NCI-H187 (cell line): ENCODE measurements around the gene OTULIN.
A peak's percentile ranks its signal among the peaks of the same experiment; 100 is the strongest.

Source experiments
- DNase-seq, 2 experiments: peaks; one replicate each; lab custom pipeline; 2025; lab: John Stamatoyannopoulos, UW

Gene OTULIN

DNA sequence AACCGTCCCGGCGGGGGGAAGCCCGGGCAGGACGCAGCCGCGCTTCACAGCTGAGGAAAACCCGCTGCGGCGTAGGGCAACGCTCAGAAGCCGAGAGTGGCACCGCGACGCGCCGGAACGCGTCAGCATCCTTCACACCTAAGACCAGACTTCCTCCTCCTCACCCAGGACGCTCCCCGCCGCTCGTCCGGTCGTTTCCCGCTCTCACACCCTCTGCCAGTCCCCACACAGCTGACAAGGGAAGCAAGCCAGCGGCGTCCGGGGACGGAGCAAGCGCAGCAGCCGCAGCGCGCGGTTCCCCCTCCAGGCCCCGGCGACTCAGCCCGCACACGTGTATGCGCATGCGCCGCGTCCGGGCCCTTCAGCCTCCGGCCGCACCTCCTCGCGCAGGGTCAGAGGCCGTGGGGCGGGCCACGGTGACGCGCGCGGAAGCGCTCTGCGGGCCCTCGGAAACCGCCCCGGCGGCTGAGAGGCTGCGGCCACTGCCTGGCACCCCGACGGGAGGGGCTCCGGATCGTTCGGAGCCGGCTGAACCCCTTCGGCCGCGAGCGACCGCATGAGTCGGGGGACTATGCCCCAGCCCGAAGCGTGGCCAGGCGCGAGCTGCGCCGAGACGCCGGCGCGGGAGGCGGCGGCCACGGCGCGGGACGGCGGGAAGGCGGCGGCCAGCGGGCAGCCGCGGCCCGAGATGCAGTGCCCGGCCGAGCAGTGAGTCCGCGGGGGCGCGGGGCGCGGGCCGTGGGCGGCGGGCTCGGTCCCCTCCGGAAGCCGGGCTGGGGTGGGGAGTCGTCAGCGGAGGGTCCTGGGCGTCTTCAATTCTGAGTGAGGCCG, at the start of gene OTULIN:
TSS of gene OTULIN (plus strand) at position 449 of the 831 bp plus-strand sequence. CDS start at position 557, 108 bp downstream.
- peak; percentile 80 to 85 for DNase-seq

DNA sequence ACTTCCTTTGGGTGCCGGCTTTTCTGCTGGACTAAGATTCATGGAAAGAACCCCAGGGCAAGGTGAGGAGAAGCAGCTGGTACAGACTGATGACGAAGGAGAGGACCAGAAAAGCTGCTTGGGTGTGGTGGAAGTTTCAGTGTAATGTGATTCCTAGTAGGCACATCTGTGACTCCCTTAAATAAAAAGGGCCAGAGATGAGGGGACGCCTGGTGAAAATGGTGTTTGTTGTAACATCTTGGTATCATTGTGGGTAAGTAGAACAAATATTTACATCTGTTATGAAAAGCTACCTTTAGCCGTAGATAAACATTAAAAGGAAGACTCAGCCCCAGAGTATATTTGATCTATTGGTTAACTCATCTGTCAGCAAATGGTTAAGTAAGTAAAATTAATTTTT, 49.2 kb upstream of the OTULIN start:
- no peak for DNase-seq

DNA sequence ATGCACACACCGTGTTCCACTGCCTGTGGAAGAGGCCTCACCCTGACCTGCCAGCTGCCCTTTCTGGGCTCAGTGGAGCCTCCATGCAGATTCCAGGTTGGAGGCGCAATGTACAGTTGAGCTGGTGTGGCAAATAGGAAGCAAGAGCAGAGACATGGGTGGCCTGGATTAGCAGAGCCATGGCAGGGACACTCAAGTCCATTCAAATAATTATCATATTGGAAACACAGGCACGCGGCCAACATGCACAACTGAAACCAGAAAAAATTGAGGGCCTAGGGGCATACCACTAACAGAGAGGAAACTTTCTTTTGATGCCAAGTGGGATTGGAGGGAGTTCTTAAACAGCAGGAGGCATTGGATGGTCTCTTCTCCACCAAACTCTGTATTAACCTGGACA, 47.1 kb upstream of the OTULIN start:
- no peak for DNase-seq

DNA sequence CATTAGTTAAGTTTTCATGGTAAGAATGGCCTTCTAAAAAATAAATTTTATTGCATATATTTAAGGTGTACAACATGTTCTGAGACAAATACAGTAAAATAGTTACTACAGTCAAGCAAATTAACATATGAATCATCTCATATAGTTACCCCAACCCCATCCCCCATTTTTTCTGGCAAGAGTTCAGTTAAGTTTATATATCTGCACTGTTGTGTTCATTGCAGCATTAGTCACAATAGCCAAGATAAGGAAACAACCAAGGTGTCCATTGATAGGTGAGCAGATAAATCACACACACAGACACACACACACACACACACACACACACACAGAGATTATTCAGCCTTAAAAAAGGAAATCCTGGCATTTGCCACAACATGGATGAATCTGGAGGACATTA, 37.2 kb upstream of the OTULIN start:
- no peak for DNase-seq

DNA sequence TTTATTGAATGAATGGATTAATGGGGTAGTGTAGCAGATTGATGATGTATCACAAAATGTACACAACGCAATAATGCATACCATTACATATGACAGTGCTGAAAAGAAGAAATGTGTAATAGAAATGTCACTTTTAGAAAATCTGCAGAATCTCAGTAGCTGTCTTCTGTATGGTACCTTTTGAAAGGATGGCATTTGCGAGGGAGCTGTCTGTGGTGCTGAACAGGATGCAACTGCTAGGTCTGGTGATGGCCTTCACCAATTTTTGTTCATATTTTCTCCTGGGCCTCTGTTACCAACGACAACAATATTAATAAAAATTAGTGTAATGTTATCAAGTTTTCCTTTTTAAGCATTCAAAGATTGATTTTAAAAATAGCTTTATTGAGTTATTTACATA, 36.2 kb upstream of the OTULIN start:
- no peak for DNase-seq

DNA sequence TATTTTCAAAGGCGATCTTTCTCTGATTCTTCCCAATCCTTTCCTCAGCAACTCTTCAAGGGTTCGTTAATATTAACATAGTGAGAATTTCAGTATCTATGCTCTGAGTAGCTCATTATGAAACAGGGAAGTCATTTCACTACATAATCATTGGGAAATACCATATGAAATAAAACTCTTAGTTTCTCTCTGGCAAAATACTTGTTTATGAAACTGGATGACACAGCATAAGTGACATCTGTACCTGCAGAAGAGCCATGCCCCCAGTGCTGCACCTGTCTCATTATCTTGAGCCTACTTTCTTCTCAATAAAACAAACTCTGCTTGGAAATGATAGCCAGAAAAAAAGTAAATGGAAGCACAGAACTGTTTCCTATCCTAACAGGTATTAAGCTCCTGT, 33.8 kb upstream of the OTULIN start:
- no peak for DNase-seq

DNA sequence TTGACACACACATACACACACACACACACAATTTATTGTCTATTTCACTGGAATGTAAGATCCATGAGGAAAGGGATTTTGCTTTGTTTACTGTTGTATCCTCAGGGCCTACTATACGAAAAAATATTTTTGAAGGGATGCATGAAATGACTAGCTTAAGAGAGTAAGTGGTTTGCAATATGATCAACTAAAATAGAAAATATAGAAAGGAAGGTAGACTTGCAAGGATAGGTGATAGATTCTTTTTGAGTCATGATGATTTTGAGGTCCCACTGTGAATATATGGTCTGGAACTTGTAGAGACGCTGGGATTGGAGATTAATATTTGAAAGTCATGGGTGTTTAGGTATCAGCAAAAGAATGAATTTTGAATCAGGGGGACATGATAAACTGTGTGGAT, 28.9 kb upstream of the OTULIN start:
- DNase-seq: no peak

DNA sequence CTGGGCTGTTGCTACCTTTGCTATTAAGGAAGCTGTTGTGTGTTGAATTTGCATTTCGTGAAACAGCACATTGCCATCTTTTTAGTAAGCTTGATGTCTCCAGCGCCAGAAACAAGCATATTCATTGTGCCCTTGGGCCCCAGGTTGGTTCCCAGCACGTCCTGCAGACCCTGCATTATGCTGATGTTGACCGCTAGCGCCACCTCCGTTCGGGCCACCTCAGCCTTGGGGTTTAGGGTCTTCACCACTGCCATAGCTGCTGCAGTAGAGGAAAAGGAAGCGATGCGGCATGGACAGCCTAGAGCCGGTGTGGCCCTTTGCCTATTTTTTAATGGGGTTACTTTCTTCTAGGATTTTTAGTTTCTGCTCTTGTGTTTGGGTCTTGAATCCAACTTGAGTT, 23.8 kb upstream of the OTULIN start:
- no peak for DNase-seq

DNA sequence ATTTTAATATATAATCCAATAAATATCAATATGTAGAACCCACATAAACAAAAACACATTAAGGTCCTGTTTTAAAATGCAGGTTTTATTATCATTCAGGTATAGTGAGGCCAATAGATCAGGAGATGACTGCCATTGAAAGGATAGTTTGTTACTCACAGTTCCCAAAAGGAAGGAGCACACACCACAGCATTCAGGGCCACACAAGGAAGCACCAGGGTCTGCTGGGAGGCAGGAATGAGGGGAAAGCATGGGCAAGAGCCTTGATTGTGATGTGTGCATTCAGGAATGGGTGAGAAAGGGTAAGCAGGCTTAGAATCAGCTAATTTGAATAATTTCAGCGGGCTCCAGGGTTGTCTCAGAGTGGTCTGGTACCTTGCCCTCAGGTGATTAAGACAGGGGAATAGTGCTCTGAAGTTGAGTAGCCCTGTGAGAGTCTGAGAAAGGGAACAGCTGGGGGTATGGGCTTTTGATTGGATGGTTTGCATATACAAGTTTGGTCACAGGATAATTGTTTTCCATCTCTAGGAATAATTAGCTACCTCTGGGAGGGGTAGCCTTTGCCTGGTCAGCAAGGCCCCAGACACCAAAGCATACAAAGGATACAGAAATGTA, 19.8 kb upstream of the OTULIN start:
- no peak for DNase-seq

DNA sequence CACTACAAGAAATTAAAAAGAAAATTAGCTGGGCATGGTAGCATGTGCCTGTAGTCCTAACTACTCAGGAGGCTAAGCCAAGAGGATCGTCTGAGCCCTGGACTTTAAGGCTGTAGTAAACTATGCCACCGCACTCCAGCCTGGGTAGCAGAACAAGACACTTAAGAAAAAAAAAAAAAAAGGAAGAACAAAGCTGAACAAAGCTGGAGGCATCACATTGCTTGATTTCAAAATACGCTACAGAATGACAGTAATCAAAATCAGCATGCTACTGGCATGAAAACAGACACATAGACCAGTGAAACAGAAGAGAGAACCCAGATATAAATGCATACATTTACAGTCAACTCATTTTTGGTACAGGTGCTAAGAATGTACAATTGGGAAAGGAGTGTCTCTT, 14.5 kb upstream of the OTULIN start:
- no peak for DNase-seq

DNA sequence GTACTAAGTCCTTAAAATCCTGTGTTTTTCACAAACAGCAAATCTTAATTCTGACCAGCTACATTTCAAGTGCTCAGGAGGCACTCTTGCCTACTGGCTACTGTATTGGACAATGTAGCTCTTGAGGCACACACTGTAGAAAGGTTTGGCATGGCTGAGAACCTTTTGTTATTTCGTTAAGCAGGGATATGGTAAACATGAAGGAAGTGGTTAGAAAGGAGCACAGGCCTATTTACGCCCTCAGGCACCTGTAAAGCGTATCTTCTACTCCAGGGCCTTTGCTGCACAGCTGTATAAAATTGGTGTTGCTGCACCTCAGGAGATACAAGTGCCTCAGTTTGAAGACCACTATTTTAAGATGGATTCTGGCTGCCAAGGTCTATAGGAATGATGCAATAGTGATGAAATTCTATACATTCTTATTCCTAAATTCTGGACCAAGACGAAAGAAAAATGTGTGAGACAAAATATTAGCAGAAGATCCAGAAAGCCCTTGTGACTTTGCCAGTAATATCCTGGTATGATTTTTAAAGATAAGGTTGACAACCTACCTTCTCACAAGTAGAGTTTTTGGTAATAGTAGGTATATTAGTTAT, 9.3 kb upstream of the OTULIN start:
- no peak for DNase-seq

DNA sequence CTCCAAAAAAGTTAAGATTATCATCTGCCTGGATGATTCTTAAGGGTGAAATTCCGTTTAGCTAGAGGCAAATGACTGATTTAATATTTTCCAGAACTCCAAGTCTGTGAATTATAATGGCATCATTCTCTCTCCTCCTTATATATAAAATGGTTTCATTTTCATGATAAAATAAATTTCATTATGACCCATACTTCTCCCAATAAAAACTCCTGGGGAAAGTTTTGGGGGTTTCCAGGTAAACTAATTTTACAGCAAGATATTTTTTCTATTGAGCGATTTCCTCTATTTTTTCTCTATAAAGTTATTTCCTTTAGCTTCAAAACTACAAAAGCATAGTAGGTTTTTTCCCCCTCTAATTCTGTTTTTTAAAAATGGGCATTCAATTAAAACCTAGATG, 7.6 kb upstream of the OTULIN start:
- no peak for DNase-seq

DNA sequence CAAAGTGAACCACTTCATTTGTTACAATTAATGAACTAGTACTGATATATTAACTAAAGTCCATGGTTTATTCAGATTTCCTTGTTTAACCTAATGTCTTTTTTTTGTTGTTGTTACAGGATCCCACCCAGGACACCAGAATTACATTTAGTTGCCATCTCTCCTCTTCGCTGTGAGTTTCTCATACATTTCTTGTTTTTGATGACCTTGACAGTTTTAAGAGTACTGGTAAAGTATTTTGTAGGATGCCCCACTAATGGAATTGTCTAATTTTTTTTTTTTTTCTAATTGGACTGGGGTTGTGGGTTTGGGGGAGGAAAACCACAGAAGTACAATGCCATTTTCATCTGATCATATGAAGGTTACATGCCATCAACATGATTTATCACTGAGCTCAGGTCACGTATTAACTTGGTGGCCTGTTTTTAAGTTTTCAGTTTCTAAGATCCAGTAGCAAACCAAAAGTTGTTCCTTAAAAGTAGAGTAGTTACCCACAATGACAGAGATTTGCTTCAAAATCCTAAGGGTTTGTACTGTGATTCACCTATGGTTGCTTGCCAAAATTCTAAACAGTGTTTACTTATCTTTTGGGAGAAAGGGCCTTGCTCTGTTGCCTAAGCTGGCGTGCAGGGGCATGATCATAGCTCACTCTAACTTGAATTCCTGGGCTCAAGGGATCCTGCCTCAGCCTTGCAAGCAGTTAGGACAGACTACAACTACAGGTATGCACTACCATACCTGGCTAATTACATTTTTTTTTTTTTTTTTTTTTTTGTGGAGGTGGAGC, 4.5 kb upstream of the OTULIN start:
- no peak for DNase-seq

DNA sequence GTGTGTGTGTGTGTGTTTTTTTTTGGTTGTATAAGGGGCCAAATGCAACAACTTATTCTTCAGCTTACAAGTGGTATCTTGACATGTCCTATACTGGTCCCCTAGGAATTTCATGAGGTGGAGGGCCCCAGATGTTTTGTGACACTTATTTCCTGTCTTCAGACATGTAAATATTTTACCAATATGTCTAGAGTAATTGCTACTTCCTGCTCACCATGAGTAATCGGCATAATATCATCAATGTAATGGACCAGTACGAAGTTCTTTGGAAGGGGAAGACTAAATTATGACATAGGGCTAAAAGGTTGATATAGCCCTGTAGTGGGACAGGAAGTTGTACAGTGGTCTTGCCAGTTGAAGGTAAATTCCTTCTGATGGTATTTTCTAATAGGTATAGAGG, 3.7 kb upstream of the OTULIN start:
- no peak for DNase-seq

DNA sequence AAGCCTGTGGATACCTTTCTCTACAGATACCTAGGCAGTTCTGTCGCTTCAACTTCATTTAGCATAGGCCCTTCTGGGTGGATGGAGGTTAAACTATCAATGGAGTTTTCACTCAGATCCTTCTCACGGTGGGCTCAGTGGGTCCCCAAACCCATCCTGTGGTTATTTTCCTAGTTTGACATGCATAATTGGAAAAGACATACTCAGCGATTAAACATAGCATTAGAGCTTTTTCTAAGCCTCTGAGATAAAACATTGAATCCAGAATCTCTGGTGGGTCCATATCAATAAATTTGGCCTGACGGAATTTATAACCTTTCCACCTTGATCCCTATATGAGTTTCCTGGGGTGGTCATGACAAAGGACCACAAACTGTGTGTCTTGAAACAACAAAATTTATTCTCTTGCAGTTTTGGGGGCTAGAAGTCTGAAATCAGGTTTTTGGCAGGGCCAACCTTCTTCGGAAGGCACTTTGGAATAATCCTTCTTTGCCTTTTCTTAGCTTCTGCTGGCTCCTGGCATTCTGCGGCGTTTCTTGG, 1.7 kb upstream of the OTULIN start:
- no peak for DNase-seq

DNA sequence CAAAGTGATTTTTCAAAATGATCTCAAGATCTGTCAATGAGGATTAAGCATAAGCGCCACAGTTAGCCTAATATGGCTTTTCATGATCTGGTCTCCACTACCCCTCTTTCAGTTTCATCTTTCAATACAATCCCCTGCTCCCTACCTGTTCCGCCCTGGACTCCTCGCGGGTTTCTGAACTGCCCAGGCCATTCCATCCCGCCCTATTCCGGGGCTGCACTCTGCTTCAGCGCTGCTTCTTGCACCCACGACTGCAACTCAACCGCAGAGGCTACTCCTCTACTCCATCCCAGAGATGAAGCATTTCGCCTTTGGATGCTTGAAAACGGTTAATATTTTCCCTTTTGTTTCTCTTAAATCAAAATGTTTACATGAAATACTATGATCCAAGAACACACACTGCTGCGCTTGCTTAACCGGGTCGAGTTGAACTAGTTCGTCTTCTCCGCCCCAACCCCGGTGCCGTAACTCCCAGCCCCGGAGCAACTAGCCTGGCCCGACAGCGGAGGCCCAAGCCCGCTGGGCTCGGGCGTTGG, 716 bp upstream of the OTULIN start:
- no peak for DNase-seq

DNA sequence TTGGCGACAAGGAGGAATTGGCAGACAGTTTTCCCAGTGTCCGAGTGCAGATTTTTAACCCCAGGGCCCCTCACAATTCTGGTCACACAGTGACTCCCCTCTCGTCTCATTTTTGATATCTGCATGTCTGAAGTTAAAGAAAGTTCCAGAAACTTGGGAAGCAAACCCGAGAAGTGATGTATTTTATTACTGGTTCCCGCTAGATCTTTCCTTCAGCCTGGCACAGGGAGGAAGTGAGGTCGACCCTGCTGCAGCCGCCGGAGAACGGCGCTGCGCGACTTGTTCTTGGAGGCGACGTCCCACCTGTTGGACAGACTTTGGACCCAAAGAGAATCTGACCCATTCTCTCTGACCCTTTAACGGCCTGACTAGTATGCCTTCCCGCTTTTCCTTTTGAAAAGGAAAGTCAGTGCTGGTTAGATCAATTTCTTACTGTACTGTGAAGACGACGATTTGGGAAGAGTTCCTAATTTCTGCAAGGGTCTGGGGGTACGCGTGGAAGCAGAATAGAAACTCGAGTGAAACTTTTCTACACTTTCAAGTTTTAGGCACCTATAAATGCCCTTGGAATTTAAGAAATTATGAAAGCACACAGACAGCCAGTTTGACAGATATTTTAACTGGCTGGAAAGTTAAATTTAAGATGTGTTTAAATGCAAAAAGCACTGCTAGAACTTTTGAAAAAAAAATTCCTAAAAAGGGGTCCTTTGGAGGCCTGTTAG, 744 bp downstream of the OTULIN start:
- DNase-seq: no peak

DNA sequence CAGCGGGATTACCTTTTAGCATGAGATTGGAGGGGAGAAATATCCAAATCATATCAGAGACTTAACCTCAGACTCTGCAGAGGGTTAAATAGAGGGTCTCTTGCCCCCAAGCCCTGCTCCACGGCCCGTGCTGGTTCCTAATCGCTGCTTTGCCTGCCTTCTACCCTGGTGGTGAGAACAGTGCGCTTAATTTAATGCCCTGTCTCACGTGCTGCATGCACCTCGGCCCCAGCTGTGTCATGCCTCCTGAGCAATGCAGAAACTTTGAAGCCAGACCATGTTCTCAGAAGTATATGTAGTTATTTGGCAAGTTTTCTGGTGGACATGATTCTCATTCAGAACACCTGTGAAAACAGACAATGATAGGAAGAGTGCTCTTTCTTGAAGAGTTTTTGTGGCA, 1.4 kb downstream of the OTULIN start:
- DNase-seq: no peak

DNA sequence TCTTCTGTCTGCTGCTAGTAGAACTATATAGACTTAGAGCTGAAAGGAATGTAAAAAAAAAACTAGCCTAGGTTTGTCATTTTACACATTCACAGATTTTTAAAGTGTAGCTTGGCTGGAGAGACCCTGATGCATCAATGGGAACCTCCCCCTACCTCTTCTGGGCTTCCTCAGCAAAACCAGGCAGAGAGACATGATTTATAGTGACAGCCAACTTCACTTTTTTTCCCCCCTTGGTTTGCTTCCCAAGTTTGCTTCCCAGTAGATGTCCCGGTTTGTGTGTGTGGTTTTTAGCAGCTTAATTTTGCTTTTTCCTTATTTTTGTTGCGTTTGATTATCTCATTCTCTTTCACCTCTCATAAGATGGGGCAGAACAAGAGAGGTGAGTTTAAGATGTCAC, 1.8 kb downstream of the OTULIN start:
- DNase-seq: no peak

DNA sequence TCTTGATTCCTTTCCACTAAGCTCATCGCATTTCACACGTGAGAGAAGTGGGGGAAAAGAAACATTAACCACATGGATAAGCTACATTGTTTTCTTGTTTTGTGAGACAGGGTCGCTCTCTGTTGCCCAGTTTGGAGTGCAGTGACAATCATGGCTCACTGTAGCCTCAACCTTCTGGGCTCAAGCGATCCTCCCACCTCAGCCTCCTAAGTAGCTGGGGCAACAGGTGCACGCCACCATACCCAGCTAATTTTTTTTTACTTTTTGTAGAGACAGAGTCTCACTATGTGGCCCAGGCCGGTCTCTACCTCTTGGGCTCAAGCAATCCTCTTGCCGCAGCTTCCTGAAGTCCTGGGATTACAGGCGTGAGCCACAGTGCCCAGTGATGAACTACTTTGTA, 2.8 kb downstream of the OTULIN start:
- no peak for DNase-seq

DNA sequence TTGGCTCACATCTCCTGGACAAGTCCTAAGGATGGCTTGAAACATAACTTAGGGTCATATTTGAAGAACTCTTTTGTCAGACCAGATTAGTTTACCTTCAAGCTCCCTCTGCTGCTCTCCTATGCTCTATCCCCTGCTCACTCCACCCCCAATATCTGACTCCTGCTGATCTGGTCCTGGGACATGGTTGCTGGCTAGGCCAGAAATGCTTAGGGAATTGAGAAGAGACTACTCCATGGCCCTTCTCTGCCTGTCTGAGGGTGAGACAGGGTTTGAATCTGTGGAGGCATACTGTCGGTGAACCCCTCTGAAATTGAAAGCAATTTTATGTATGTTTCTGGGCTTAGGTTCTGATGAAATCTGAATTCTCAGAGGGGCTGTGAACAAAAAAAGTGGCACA, 3.3 kb downstream of the OTULIN start:
- no peak for DNase-seq
